TTC549 (cell line): ENCODE measurements around the gene KLRF1.

Experiments used
- FAIRE-seq: peaks from 2 replicates; lab custom pipeline; 2012; peaks lifted over from hg19 to GRCh38; lab: Jason Lieb, UNC

The KLRF1 gene, protein sequence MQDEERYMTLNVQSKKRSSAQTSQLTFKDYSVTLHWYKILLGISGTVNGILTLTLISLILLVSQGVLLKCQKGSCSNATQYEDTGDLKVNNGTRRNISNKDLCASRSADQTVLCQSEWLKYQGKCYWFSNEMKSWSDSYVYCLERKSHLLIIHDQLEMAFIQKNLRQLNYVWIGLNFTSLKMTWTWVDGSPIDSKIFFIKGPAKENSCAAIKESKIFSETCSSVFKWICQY

DNA sequence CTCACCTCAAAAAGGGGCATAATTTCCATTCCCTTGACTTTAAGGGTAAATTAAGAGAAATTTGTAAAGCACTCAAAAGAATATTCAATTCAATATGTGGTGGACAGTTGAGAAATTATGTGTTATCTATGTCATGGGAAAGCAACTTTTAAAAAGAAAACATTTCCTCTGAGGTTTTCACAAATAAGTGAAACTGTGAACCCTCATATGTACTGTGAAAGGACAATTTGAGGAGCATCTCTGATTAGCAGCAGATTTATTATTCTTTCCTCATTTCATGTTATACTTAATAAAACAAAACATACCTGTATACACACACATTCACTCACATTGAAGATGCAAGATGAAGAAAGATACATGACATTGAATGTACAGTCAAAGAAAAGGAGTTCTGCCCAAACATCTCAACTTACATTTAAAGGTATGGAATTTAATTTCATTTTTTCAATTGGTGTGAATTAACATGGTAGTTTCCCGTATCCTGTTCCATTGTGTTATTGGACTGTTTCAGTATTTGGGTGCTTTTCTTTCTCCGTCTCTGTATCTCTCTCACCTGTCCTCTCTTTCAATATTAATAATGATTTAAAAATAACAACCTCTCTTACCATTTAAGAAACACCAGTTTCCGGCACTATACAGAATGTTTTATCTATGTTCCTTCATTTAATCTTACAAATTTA is at the start of gene KLRF1:
TSS of gene KLRF1 (plus strand) at position 273 of the 680 bp plus-strand sequence. CDS start at position 337, 64 bp downstream.
- FAIRE-seq: no peak

DNA sequence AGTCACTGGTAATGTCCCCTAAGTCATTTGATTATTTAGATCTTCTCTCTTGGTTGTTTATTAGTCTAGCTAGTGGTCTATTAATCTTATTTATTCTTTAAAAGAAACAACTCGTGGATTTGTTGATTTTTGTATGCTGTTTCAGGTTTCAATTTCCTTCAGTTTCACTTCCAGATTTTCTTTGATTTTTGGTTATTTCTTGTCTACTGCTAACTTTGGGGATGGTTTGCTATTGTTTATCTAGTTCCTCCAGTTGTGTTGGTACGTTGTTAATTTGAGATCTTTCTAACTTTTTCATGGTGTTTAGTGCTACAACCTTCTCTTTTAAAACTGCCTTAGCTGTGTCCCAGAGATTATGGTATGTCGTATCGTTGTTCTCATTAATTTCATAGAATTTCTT is 48.1 kb upstream of the KLRF1 start:
- no peak for FAIRE-seq

DNA sequence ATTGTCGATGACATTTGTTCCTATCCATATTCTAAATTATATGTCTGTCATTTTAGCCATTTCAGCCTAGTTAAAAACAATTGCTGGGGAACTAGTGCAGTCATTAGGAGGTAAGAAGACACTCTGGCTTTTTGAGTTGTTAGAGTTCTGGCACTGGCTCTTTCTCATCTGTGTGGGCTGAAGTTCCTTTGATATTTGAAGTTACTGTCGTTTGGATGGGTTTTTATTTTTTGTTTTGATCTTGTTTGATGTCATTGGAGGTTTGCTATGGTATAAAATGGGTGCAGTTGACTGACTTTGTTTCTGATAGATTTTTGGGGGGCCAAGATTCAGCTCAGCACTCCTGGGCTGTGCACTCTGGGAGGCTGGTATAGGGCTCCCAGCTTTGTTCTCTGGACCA is 45.9 kb upstream of the KLRF1 start:
- FAIRE-seq: no peak

DNA sequence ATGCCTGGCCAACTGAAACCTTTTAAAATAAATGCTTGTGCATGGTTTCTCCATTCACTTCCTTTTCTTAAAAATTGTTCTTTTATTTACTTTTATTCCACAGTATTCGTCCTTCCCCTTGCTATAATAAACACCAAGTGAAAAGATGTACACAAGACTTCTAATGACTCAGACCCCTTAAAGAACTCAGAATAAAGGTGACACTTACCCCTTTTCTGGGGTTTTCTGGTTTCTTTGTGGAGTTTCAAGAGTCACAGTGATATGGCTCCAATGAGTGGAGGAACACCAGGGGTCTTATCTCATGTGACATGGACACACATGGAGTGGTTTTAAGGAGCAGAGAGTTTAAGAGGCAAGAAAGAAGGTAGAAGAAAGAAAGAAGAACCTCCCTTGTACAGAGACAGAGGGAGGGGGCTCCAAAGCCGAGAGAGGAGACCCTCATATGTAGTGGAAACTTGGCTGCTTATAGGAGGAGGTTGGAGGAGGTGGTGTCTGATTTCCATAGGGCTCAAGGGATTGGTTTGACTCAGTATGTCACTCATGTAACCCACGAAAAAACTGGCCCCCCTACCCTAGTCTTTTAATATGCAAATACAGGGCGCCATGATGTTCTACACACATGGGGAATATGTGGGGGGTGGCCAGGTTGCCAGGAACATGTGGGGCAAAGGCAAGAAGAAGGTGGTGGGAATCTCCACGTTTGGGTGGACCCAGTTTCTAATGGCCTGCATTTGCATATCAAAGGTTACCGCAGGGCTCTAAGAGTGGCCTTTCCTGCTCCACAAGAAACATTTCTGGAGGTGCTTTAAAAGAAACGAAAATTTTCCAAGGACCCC is 44.5 kb upstream of the KLRF1 start:
- FAIRE-seq: no peak

DNA sequence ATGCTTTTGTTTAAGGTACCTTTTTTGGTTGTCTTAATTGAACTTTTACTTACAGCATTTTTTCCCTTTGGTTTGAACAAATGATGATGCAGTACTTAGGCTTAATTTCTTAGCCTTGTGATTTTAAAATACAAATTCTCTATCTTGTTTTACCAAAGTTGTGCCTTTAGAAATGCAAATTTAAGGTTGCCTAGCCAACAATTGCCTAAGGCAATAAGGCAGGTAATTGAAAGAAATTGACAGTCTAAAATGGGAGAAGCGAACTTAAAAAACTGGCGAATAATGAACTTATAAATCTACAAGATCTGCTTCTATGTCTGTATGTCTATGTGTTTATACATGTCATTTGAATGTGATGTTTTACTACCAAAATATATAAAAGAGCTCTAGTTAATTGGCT is 43.0 kb upstream of the KLRF1 start:
- FAIRE-seq: no peak

DNA sequence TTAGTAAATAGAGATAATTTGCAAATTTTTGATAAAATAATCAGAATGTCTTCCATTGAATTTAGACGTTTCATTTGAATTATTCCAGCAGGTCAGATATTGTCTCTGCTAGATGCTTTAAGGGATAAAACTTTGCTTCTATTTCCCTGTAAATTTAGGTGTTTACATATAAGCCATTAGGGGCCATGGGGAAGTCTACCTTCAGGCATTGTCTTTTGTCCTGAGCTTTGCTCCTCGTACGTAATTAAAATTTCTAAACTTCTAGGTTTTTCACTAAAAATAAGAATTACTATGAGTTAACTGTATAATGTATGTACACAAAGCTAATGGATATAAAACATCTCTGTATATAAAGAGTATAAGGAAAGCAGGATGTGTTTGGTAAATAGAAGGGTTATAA is 42.5 kb upstream of the KLRF1 start:
- FAIRE-seq: no peak

DNA sequence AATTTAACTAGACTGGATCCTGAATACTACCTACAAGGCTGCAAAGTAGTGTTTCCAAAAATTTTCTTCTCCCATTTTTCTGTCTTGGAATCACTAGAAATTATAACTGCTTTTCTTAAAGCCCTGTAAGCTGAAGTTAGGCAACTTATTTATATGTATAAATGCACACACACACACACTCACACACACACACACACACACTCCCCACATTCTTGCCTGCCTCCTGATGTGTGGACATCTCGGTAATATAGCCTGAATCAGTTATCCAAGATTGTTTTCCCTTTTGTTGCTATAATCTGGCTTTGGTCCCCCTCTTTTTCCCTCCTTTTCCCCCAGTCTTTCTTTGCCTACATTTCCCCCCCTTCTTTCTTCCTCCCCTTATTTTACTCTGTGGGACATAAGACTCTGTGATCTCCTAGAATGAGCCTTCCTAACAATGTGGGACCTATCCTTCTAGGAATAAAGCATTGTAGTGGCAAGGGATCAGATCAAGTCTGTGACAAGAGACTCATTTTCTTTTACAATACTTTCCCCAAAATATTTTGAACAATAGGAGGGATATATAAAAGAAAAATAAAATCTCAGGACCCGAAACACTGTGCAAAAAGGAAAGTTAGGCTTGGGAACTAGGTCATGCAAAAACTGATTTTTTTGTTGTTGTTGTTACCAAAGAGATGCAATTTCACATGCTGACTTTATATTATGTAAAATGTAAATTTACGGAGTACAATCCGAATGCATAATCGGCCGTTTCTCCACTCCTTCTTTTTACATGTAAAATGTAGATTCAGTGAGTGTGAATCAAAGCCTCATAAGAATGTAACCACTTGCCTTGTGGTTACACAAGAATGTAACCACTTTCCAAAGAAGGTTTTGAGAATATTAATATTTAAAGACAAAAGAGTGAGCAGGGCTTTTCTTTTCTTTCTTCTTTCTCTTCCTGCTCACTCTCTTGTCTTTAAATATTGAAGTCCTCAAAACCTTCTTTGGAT is 40.3 kb upstream of the KLRF1 start:
- no peak for FAIRE-seq

DNA sequence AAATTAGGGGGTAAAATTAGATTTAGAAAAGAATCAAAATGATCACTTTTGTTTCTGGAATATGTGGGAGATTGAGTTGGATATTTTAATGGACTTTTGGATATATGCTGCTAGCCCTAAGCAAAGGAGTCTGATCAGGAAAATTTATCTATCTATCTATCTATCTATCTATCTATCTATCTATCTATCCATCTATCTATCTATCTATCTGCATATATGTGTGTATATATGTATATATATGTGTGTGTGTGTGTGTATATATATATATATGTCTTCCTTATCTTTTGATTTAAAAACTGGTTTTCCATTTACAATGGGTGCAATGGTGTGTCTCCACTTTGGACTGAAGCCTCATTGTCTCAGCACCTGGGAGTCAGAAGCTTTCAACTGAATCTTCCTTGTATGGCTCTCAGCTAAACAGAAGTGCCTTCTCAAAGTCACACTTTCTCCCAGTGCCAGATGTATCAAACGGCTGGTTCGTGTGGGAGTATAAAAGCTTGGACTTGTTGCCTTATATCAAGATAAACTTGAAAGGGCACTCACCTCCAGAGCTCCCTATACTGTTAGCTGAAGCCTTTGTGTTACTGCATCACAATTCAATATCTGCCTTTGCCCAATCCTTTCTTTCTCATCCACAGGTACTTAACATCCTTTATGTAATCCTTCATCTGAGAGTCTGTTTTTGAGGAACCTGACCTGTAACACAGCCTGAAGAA is 34.9 kb upstream of the KLRF1 start:
- FAIRE-seq: no peak

DNA sequence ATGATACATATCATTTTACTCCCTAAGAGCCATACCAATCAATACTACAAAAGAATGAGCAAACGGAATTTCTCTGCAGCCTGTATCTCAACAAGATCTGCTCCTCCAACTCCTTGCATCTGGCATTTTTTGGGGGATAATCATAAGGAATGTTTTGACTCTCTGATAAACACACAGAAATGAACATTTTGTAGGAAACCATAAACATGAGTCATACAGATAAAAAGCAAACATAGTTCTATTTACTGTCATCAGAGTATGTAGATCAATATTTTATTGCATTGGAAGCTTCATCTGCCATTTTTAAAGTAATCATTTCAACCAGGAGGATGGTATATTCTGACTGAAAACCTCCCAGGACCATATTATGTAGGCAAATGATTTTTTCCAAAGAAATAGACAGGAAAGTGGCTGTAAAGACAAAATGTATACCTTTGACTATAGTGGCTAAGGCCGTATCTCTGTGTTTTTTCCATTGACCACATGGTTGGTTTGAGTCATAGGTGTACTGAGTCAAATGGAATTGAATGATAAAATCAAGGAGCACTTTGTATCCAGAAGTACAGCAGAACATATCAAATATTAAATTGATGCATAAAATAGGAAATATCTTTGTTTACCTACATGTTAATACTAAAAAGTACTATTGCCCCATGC is 34.2 kb upstream of the KLRF1 start:
- FAIRE-seq: no peak

DNA sequence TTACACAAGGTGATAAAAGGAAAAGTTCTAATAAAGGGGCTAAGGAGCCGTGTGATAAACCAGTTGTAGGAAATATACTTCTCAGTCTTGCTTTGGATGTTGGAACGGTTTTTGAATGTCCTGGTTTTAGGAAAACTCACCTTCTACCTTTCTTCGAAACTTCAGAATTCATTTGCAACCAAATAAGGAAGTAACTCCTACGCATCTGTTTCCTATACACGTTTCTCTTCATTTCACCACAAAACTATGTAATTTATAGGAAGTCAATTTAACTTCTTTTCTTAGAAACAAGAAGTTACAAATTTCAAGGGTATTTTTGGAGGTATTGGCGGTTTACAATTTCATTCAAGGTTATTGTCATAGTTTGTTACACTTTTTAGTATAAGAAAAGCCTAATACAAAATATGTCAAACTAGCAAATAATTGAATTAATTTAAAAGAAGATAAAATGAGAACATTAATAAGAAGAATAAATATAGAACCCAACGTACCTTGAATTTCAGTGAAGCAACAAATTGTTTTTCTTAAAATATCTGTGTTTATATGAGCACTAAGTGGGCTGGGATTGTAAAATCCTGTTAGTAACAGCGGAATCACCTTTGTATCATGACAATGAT is 33.4 kb upstream of the KLRF1 start:
- no peak for FAIRE-seq

DNA sequence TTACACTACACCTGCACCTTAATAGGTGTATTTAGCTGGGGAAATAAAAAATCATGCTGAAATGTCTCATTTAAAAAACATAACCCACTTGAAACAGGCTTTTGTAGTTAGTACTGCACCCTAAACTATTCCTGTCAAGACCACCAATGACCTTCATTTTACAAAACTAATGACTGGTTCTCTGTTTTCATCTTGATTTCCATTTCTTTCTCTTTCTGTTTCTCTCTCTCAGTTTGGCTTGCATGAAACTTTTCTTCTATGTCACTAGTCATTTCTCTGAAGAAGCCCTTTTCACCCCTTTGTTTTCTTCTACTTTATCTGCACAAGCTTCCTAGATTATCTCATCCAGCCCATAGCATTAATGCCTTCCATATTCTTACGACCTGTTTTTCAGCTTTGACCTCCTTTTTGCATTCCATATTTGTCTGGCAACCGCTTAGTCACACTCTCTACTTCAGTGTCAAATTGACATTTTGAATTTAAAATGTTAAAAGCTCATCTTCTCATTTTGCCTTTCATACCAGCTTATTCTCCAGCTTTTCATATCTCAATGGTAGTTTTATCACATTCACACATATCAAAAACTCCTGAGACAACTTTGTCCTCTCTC is 32.7 kb upstream of the KLRF1 start:
- FAIRE-seq: no peak

DNA sequence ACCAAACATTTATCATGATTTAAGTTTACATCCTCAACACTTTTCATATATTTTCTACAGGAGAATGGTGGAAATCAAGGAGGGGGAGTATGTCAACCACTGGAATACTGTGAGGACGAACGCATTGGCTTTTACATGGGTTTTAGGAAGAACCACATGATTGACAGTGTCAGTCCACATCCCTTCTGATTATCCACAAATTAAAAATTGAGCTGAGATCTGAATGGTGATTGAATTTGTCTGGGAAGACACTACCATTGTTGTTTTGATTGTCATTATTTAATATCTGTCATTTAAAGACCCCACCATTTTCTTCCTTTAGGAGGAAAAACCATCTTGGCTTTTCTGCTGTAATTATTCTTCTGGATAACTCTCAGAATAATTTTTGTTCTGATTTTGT is 31.3 kb upstream of the KLRF1 start:
- FAIRE-seq: no peak

DNA sequence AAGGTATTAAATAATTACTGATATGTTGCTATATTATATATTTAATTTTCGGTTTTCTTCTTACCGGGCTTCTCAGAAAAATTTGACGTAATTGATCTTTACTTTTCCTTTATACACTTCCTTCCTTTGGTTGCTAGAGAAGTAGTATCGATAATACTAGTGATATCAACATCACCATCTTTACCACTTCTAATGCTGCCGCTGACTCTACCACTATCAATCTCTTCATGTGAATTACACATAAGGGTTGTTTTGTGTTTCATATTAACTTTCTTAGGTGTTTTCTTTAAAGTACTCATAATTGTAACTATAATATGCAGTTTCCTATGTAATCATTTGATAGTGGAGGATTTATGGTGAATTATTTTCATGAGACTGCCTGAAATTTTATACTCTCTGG is 30.9 kb upstream of the KLRF1 start:
- FAIRE-seq: no peak

DNA sequence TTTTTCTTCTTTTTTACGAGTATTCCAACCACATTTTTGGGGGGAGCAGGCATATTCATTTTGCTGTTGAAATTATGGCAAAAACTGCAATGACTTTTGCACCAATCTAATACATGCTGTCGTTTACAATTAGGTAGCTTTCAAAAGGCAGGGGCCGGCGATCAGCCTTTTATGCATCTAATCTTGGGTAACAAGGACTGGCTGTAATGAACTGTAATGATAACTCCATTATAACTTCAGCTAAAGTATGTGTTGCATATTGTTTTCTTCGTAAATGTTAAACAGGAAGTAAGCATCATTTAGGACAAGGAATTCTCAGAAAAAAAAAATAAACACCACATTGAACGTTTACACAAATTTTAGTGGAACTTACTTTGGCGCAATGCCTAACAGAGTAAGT is 30.3 kb upstream of the KLRF1 start:
- FAIRE-seq: no peak

DNA sequence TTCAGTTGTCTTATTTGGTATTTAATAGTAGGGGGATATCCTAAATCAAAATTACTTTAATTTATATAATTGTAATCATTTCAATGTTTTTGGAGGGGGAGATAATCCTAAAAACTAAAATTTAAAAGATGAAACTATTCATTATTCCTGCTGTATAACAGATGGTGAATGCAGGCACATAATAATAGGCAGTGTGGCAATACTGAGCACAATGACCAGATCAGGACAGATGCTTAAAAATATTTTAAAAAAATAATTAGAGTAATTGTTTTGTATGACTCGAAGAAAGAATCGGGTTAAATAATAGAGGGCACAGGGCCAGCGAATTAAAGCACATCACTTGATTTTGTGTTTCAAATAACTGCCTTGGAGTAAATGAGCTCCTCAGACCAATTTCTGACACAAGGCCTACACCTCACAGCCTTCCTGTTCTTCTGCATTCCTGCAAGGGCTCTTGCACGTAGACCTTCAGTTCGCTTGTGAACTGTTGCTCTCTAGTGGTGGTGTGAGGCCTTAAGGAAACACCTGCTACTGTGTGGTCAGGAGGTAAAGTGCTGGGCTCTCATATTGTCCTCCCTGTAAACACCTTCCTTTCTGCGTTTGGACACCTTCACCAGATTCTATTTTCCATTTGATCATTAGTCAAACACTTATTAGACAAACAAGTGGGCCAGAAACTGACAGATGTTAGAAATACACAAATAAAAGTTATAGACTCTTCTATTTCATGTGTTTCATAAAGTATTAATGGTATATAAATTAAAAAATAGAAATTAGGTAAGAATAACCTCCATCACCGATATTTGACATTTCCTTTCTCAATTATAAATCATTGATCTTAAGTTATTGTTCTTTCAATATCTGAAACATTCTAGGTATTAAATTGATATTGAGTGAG is 29.3 kb upstream of the KLRF1 start:
- FAIRE-seq: no peak

DNA sequence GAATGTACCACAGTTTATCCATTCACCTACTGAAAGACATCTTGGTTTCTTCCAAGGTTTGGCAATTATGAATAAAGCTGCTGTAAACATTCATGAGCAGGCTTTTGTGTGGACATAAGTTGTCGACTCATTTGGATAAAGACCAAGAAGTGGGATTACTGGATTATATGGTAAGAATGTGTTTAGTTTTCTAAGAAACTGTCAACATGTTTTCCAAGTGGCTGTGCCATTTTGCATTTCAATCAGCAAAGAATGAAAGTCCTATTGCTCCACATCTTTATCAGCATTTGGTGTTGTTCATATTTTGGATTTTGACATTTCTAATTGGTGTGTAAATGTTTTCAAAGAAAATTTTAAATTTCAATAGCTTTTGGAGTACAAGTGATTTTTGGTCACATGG is 27.3 kb upstream of the KLRF1 start:
- FAIRE-seq: no peak

DNA sequence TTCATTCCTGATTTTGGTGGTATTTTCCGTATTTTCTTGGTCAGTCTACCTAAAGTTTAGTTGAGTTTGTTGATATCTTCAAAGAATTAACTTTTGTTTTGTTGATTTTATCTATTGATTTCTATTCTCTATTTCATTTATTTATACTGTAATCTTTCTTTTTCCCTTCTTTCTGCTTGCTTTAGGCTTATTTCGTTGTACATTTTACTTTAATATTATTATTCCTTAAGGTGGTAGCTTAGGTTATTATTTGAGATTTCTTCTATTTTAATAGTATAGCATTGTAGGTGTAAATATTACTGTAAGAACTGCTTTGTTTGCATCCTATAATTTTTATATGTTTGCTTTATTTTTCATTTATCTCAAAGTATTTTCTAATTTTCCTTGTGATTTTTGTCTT is 21.4 kb upstream of the KLRF1 start:
- FAIRE-seq: no peak

DNA sequence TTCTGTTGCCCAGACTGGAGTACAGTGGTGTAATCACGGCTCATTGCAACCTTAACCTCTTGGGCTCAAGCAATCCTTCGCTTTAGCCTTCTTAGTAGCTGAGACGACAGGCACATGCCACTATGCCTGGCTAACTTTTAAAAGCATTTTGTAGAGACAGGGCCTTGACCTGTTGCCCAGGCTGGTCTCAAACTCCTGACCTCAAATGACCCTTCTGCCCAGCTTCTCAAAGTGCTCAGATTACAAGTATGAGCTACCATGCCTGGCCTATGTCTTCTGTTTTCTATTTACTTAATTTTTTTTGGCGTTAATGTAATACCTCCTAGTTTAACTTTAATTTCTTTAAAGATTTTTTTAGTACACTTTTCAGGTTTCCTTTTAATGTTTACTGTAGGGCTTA is 20.6 kb upstream of the KLRF1 start:
- FAIRE-seq: no peak

DNA sequence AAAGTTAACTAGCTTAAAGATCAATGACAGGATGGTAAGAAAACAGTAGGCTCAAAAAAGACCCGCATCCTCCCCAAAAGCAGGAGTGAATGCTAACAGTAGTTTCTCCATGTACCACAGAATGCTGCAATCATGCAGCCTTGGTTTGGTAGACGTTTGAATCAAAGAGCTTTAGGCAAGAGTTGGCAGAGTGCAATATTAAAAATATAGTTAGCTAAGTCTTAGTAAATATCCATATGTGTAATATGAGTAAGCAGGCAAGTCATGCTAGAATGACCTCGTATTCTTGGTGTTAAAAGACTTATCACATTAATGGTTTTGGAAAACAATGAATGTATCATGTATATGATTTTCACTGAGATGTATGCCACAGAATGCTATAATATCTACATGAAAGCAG is 18.8 kb upstream of the KLRF1 start:
- no peak for FAIRE-seq
